Stimulated activated CD8-positive, alpha-beta memory T cell treated with anti-CD3 and anti-CD28 coated beads, Interleukin-2, amount 100 ng/mL, for 48 hours (primary cell): ENCODE measurements around the gene DSCAML1.

Source experiments
- DNase-seq, 2 donors: peaks; one replicate each; pipeline ENCODE4 v3.0.0-alpha.2; 2020; ENCODE audit warnings: low read depth in 2 of 2

Gene DSCAML1

GRCh38 chr11:117668321-117668751 is 128.7 kb downstream of the DSCAML1 start:
- no peak for DNase-seq

DNA sequence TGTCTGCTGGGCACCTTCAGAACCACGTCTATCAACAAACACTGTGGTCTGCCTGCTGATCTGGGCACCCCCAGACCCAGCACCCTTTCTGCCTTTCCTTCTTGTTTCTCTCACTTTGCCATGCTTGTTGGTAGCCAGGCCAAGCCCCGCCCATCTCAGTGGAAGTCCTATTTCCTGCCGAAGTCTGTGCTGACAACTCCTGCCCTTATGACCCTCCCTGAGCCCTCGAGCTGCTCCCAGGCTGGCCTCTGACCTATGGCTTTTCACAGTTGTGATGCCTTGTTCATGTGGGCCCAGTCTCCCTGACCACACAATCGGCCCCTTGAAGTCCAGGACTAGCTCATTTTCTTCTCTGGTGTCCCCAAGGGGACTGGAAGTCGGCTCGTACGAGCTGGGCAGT is 132.1 kb downstream of the DSCAML1 start:
- no peak for DNase-seq

DNA sequence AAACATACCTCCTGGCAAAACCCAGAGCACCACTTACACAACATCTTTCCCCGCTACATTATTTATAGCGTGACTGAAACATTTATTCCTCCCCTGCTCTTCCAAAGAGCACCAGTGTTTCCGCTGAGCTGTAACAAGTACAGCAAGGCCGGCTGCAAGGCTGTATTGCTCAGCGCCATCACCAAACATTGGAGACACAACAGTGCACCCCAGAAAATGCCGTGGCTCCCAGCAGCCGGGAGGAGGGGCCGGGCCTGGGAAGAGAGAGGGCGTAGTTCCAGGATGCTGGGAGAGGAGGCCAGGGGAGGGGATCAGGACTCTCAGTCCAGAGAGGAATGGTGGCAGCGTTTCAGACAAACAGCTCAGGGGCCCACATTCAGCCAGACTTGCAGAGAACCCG is 133.2 kb downstream of the DSCAML1 start:
- DNase-seq = no peak

GRCh38 chr11:117663414-117663813 is 133.6 kb downstream of the DSCAML1 start:
- DNase-seq = no peak

DNA sequence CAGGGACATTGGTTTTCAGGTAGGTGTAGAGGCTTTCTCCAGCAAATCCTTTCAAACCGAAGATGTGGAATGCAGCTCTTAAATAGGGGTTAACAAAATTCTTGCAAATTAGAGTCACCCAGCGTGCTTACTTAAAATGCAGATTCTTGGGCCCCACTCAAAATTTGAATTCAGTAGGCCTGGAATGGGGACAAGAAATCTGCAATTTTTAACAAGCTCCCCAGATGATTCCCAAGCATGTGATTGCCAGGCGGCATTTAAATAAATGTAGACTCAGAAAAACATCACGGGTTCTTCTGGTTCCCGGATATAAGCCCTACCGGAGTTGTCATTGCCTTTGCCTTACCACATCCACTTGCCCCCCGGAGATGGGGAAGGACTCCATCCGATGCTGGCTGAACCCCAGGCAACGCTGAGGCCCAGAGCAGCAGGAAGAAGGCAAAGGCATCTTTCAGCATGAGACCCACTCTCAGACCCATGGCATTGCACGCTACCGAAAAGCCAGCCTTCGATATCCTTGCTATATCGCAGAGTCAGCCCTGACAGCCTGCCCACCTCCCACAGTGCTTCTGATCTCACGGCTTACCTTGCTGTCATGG is 134.2 kb downstream of the DSCAML1 start:
- no peak for DNase-seq

DNA sequence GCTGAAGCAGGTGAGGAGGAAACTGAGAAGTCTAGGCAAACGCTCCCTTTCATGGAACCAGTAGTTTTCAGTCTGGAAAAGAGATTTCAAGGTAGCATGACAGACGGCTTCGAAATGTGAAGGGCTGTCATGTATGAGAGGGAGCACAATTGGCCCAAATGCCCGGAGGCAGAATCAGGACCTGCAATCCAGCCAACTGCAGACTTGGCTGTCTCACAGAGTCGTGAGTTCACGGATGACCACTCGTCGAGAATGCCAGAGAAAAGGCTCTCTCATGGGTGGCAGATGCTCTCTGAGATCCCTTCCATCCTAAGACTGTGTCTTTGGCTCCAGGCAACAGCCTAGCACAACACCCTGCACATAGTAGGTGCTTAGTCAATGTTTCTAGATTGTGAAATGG is 134.8 kb downstream of the DSCAML1 start:
- DNase-seq = no peak

DNA sequence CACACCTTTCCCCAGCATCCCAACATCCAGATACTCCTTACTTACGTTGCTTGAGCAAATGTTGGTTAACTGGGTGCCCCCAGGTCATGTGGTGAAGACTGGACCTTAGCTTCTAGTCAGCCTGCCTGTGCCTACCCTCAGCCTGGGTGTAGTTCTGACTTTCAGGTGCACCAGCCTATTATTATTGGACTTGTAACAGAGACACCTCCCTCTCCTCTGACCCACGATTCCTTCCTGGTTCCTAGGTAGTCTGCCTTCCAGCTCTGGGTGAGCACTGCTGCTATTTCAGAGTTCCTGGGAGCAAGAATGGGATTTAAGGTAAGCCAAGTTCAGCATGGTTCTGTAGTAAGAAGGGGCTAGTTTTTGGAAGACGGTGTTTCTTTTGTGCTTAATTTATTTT is 138.2 kb downstream of the DSCAML1 start:
- DNase-seq = no peak

- no peak for DNase-seq
Observed at GRCh38 chr11:117657794-117658193, 139.2 kb downstream of the DSCAML1 start.

- DNase-seq = no peak
Observed at GRCh38 chr11:117654281-117655255, 142.4 kb downstream of the DSCAML1 start.

DNA sequence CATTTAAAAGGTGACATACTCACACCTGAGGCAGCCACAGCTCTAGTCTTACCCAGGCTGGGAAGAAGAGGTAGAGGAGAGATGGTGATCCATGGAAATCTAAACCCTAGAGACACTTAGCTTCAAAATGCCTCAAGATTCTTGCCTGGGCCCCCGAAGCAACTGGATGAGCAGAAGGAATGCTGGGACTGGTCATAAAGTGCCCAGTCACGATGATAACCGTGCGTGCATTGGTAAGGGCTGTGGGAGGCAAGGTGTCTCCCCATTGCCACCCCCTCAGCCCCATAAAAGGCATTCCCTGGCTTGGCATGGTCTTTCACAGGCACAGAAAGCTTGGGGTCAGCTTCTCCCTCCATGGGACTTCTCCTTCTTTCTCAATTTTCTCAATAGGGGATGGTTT is 144.5 kb downstream of the DSCAML1 start:
- DNase-seq = no peak

- no peak for DNase-seq
Observed at GRCh38 chr11:117649296-117650055, 147.5 kb downstream of the DSCAML1 start.

DNA sequence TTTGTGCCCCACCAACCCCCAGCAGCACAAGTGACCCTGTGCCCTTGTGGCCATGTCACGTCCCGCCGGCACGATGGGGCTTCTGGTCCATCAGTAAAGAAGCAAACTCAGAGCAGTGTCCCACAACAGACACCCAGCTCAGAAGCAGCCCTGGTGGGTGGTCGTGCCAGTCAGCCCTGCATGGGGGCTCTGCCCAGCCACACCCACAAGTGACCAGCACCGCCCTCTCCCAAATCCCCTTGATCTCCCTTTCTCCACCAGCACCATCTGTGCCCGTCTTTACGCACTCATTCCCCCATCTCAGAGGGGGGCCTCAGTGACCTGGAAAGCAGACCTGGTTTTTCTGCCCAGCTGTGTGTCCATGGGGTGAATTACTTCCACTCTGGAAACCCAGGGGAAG is 149.1 kb downstream of the DSCAML1 start:
- no peak for DNase-seq

DNA sequence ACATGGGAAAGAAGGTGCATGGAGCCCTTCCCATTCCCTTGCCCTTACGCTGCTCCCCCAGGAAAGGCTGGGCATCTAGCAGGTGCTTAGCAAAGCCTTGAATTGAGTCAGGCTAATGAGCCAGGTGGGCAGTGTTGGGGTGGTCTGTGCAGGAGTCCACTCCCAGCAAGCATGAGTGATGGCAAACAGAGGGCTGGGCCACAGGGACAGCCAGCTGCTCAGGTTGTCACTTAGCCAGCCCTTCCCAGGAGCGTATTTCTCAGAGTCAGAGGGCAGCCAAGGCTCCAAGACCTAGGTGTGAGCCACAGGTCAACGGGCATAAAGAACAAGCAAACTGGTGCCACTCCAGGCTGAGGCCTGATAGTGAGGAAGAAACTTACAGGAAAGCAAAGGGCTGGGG is 149.8 kb downstream of the DSCAML1 start:
- DNase-seq = no peak

GRCh38 chr11:117646411-117646810 is 150.6 kb downstream of the DSCAML1 start:
- DNase-seq = no peak

DNA sequence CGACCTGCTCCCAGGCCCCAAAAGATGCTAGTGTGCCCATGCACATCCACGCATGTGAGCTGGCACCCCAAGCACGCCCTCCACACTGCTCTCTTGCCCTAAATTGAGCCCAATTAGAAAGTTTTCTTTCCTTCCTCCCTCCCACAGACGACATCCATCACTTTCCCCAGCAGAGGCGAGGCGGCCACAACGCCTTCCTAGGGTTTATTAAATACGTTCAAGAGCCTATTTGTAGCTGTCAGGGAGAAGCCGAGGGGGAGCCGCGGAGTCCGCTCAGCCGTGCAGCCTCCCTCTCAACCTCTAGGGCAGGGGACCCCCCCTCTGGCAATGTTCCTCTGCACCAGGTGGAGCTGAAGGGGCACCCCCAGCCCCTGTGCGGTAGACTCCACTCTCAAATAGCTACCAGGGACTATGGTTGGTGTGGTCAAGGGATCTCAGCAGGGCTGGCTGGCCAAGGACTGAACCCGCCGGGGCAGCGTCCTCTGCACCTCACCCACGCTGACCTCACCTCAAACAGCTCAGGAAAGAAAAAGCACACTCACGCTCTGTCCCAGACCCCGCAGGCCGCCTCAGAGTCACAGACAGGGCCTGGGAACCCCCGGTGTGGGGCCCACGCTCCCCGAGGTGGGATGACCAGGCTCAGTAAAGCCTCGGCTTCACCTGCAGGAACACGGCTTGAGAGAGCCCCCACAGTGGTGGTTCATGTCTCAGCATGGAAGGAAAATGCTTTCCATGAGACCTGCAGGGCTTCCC is 152.4 kb downstream of the DSCAML1 start:
- no peak for DNase-seq

- DNase-seq = no peak
Observed at GRCh38 chr11:117643606-117644300, 153.3 kb downstream of the DSCAML1 start.

DNA sequence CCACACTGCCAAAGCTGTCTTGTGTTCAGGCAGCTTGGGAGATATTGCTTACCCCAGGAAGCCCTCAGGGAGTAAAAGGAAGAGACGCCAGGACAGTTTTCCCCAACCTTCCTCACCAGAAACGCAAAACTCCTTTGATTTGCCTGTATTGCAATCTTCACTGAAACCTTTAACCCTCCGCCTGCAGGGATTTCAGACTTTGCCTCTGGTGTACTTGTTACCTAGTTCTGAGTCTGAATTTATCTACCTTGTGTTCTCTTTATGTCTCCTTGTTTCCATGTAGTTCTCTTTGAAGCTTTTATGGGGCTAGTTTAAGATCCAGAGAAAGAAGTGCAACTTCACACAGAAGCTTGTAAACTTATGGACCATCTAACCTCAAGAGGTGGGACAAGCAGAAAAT is 154.2 kb downstream of the DSCAML1 start:
- no peak for DNase-seq

GRCh38 chr11:117642396-117642795 is 154.6 kb downstream of the DSCAML1 start:
- DNase-seq = no peak

DNA sequence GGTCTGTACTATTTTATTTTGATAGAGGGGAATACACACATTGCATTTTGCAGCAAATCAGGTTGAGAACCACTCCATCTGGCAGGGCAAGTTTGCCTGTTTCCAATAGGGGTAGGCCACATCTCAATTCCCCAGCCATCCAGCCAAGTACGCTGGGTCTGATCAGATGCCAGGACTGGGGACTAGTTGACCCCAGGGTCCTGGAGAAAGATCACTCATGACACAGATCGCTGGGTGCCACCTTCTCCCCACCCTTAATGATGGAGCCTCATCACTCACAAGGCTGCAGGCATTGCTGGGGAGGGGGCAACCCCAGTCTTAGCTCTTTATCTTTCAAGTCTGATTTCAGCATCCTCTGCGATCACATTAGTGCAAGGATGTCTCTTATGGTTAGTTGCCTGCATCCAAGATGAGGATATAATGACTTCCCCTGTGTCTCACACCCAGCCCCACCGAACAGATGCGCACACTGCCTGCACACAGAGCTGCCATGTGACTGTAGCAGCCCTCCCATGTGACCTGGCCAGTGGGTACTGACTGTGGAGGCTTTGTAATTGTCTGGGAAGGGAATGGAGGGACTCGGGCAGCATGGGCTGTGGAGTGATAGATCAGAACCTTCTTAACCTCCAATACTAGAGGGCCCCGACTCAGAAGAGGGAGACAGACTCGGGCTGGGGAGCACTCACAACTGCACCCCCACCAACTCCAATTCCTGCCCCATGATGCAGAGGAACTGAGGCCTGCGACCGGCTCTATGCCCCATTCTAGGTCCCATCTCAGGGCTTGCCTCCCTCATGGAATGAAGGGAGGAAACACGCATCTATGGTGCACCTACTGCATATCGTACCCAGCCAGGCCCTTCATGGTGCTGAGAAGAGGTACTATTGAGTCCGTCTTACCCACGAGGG is 155.8 kb downstream of the DSCAML1 start:
- no peak for DNase-seq

- DNase-seq = no peak
Observed at GRCh38 chr11:117640041-117640440, 157.0 kb downstream of the DSCAML1 start.
